Measurements from ENCODE around the gene OR52B2. TPM values are rescaled to one million over a fixed set of nuclear protein-coding genes. Genes with fewer than 3 reads are reported as not detected.

Gene OR52B2
- polyA plus RNA-seq, 1 of the 3 experiments (the other 2 are of a cell fraction) = not detected

DNA sequence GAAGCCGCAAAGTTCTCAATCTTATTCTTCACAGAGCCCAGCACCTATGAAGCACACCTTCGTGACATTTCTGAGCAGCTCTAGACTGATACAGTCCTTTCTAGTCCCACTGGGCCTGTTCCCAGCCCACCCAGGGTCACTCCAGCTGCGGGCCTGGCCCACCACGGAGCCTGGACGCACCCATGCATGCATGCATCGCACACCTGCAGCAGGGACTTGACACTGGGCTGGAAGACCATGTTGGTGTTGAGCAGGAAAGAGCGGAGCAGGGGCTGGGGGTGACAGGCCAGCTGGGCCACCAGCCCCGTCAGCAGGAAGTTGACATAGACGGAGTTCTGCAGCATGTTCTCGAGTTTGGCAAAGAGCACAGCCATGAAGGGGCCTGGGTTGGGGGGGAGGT, 44.4 kb upstream of the OR52B2 start (continued):
- TF ChIP-seq TAF1 (IDR thresholded peaks at IDR 0.05; ENCODE audit: borderline replicate concordance, low read depth, low read length) (no peak), SIN3A (IDR thresholded peaks at IDR 0.05; ENCODE audit: borderline replicate concordance, low read depth, low read length) (no peak), MXI1 (IDR thresholded peaks at IDR 0.05; ENCODE audit: low read depth, low read length) (no peak)
- TF ChIP-seq, protein P1, sequence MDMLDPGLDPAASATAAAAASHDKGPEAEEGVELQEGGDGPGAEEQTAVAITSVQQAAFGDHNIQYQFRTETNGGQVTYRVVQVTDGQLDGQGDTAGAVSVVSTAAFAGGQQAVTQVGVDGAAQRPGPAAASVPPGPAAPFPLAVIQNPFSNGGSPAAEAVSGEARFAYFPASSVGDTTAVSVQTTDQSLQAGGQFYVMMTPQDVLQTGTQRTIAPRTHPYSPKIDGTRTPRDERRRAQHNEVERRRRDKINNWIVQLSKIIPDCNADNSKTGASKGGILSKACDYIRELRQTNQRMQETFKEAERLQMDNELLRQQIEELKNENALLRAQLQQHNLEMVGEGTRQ (IDR thresholded peaks at IDR 0.05; ENCODE audit: borderline replicate concordance, low read depth, low read length) = no peak
- TF ChIP-seq, protein P2, sequence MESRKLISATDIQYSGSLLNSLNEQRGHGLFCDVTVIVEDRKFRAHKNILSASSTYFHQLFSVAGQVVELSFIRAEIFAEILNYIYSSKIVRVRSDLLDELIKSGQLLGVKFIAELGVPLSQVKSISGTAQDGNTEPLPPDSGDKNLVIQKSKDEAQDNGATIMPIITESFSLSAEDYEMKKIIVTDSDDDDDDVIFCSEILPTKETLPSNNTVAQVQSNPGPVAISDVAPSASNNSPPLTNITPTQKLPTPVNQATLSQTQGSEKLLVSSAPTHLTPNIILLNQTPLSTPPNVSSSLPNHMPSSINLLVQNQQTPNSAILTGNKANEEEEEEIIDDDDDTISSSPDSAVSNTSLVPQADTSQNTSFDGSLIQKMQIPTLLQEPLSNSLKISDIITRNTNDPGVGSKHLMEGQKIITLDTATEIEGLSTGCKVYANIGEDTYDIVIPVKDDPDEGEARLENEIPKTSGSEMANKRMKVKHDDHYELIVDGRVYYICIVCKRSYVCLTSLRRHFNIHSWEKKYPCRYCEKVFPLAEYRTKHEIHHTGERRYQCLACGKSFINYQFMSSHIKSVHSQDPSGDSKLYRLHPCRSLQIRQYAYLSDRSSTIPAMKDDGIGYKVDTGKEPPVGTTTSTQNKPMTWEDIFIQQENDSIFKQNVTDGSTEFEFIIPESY (IDR thresholded peaks at IDR 0.05; ENCODE audit: borderline replicate concordance, low read depth) = no peak
- TF ChIP-seq, protein P3, sequence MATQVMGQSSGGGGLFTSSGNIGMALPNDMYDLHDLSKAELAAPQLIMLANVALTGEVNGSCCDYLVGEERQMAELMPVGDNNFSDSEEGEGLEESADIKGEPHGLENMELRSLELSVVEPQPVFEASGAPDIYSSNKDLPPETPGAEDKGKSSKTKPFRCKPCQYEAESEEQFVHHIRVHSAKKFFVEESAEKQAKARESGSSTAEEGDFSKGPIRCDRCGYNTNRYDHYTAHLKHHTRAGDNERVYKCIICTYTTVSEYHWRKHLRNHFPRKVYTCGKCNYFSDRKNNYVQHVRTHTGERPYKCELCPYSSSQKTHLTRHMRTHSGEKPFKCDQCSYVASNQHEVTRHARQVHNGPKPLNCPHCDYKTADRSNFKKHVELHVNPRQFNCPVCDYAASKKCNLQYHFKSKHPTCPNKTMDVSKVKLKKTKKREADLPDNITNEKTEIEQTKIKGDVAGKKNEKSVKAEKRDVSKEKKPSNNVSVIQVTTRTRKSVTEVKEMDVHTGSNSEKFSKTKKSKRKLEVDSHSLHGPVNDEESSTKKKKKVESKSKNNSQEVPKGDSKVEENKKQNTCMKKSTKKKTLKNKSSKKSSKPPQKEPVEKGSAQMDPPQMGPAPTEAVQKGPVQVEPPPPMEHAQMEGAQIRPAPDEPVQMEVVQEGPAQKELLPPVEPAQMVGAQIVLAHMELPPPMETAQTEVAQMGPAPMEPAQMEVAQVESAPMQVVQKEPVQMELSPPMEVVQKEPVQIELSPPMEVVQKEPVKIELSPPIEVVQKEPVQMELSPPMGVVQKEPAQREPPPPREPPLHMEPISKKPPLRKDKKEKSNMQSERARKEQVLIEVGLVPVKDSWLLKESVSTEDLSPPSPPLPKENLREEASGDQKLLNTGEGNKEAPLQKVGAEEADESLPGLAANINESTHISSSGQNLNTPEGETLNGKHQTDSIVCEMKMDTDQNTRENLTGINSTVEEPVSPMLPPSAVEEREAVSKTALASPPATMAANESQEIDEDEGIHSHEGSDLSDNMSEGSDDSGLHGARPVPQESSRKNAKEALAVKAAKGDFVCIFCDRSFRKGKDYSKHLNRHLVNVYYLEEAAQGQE (IDR thresholded peaks at IDR 0.05; ENCODE audit: low read depth, low read length) = no peak

DNA sequence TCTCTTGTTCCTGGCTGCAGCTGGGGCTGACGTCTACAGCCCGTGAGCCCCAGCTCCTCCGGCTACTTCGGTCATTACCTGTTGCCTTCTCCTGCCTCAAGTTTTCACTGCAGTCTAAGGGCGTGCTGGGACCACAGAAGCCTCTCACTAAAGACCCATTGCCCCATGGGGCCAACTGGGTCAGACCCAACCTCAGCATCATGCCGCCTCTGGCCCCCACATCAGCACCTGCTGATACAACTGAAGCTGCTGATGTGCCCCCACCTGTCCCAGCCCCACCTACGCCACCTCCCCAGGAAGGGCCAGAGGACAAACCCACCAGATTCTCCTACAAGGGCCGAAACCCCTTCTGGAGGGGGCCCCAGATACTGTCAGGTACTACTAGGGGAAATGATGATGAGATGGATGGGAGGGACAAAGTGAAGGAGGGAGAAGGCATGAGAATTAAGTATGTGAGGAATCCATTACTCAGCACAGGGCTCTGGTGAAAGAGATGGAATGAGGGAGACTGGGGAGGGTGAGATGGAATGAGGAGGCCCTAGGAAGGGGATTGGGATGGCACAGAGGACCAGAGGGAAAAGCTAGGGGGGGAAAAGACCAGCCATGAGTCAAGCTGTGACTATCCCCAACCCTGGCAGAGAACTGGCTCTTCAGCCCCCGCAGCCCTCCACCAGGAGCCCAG, 40.3 kb upstream of the OR52B2 start:
- Histone ChIP-seq H3F3A (replicated peaks; ENCODE audit: insufficient read depth) (no peaks in the 10 kb centered on the region), H3K36me3 (replicated peaks in 1 of 2; ENCODE audit: control insufficient read depth in 1 of 2, insufficient read depth in 2 of 2, low read length in 1 of 2) (peaks cover 29 to 59% of the 10 kb centered on the region in 2 experiments), H3K27ac (ENCODE audit: low read depth in 2 of 2, low read length in 1 of 2) (no peak overlapping the region), H3K9ac (no peak overlapping the region), H3K4me1 (ENCODE audit: control insufficient read depth in 1 of 2, insufficient read depth in 2 of 2, low read depth in 1 of 2, low read length in 1 of 2) (no peaks in the 10 kb centered on the region), H3K79me2 (ENCODE audit: insufficient read depth) (no peaks in the 10 kb centered on the region), H4K20me1 (ENCODE audit: insufficient read depth) (no peaks in the 10 kb centered on the region), H2AFZ (ENCODE audit: low read depth) (no peak overlapping the region), H3K27me3 (ENCODE audit: insufficient read depth) (no peaks in the 10 kb centered on the region), H3K9me2 (no peaks in the 10 kb centered on the region), H3K9me3 (no peaks in the 10 kb centered on the region), H3K4me3 (ENCODE audit: low read depth in 2 of 2, low read length in 1 of 2) (no peak overlapping the region), H3K4me2 (no peak overlapping the region)
- WGBS (ENCODE audit: low lambda C conversion rate) = 94% methylated on average over 9 of the region's 9 CpGs
- POLR2A ChIA-PET = no interaction called here
- DNase-seq = no peak
- TF ChIP-seq NFIC (IDR thresholded peaks at IDR 0.05; ENCODE audit: borderline replicate concordance) (no peak), RAD21 (IDR thresholded peaks at IDR 0.05; ENCODE audit: low read length) (no peak), EP300 (IDR thresholded peaks at IDR 0.05; ENCODE audit: borderline replicate concordance in 1 of 2, low read depth in 1 of 2, low read length in 1 of 2) (no peak), TEAD4 (IDR thresholded peaks at IDR 0.05; ENCODE audit: borderline replicate concordance, insufficient read depth) (no peak), ELF1 (IDR thresholded peaks at IDR 0.05) (no peak)
- TF ChIP-seq, protein P4, sequence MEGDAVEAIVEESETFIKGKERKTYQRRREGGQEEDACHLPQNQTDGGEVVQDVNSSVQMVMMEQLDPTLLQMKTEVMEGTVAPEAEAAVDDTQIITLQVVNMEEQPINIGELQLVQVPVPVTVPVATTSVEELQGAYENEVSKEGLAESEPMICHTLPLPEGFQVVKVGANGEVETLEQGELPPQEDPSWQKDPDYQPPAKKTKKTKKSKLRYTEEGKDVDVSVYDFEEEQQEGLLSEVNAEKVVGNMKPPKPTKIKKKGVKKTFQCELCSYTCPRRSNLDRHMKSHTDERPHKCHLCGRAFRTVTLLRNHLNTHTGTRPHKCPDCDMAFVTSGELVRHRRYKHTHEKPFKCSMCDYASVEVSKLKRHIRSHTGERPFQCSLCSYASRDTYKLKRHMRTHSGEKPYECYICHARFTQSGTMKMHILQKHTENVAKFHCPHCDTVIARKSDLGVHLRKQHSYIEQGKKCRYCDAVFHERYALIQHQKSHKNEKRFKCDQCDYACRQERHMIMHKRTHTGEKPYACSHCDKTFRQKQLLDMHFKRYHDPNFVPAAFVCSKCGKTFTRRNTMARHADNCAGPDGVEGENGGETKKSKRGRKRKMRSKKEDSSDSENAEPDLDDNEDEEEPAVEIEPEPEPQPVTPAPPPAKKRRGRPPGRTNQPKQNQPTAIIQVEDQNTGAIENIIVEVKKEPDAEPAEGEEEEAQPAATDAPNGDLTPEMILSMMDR (IDR thresholded peaks at IDR 0.05) = no peak
- TF ChIP-seq, protein P3 (IDR thresholded peaks at IDR 0.05; ENCODE audit: low read depth, low read length) = no peak
- CTCF ChIA-PET = no interaction called here
